Common myeloid progenitor, CD34-positive (primary cell): ENCODE data around the gene AP3D1. TPM values are rescaled to one million over a fixed set of nuclear protein-coding genes. Genes with fewer than 3 reads are reported as not detected.
"Not testable (repeated sequence)": the region's sequence is repeated elsewhere in the genome, so short reads cannot be mapped to it uniquely, and the experiment has no call there.

Source experiments
- CTCF ChIA-PET: fragments of 350-600 bp; sonication (Branson Sonifier 250); formaldehyde crosslinking; loops from one replicate; lab custom pipeline; 2021; ENCODE audit warnings: antibody characterized with exemption; lab: Charles Lee
- POLR2A ChIA-PET: fragments of 350-600 bp; sonication (Branson Sonifier 250); formaldehyde crosslinking; loops from one replicate; lab custom pipeline; 2021; ENCODE audit warnings: antibody characterized with exemption; lab: Charles Lee
- DNase-seq, 3 donors: peaks; one replicate each; pipeline versions ENCODE4 v3.0.0 to v3.0.0-alpha.2; 2013
- H3K27ac ChIP-seq, 2 experiments: 1 replicate in 1 of 2; 2 replicates in 1 of 2; pipeline ENCODE4 v1.7.0; 2013; ENCODE audit warnings: inconsistent platforms in 2 of 2, low read length in 2 of 2, mild to moderate bottlenecking in 2 of 2, low read depth in 1 of 2, moderate library complexity in 1 of 2; ENCODE audit not compliant: severe bottlenecking in 2 of 2, insufficient read depth in 1 of 2, poor library complexity in 1 of 2
- H3K27me3 ChIP-seq, 5 experiments: replicated peaks in 2 of 5; 1 replicate in 3 of 5; 2 replicates in 2 of 5; pipeline versions ENCODE4 v1.6.1 to v1.7.0; 2013; ENCODE audit warnings: low read length in 4 of 5, mild to moderate bottlenecking in 2 of 5, moderate library complexity in 2 of 5, inconsistent platforms in 1 of 5; ENCODE audit not compliant: insufficient read depth in 5 of 5, control insufficient read depth in 4 of 5
- H3K36me3 ChIP-seq, 4 experiments: 1 replicate in 2 of 4; 2 replicates in 2 of 4; pipeline versions ENCODE4 v1.6.1 to v1.7.0; 2013; ENCODE audit warnings: low read length in 3 of 4, control low read depth in 1 of 4, mild to moderate bottlenecking in 1 of 4; ENCODE audit not compliant: control insufficient read depth in 4 of 4, insufficient read depth in 4 of 4
- H3K4me1 ChIP-seq, 4 experiments: 1 replicate in 3 of 4; 2 replicates in 1 of 4; pipeline versions ENCODE4 v1.6.1 to v1.7.1; 2013; ENCODE audit warnings: low read length in 3 of 4, mild to moderate bottlenecking in 3 of 4, control low read depth in 1 of 4, inconsistent platforms in 1 of 4, moderate library complexity in 1 of 4; ENCODE audit not compliant: control insufficient read depth in 4 of 4, insufficient read depth in 4 of 4; ENCODE audit errors: control extremely low read depth in 1 of 4
- H3K4me3 ChIP-seq, 7 experiments: 1 replicate in 4 of 7; 2 replicates in 3 of 7; pipeline versions ENCODE4 v1.5.1 to v1.7.0; 2013; ENCODE audit warnings: mild to moderate bottlenecking in 7 of 7, low read length in 6 of 7, moderate library complexity in 6 of 7, inconsistent platforms in 2 of 7, low read depth in 2 of 7, control low read depth in 1 of 7; ENCODE audit not compliant: insufficient read depth in 4 of 7, control insufficient read depth in 1 of 7; ENCODE audit errors: extremely low read depth in 1 of 7
- H3K9me3 ChIP-seq, 5 experiments: 1 replicate in 4 of 5; 2 replicates in 1 of 5; pipeline versions ENCODE4 v1.6.1 to v1.7.1; 2013; ENCODE audit warnings: low read length in 4 of 5, mild to moderate bottlenecking in 2 of 5, inconsistent platforms in 1 of 5, low read depth in 1 of 5, moderate library complexity in 1 of 5; ENCODE audit not compliant: control insufficient read depth in 4 of 5, insufficient read depth in 2 of 5; ENCODE audit errors: control extremely low read depth in 1 of 5
- WGBS: methylation state at CpG from one replicate; pipeline ENCODE4 v1.1.5; 2013; ENCODE audit not compliant: insufficient coverage; 5-methylcytosine and 5-hydroxymethylcytosine counted together
- polyA plus RNA-seq: library from polyadenylated mRNA; unstranded; fragments of 120-200 nt; gene quantifications from one replicate; pipeline ENCODE4 v1.2.1, GENCODE V29; 2013

AP3D1 gene
- polyA plus RNA-seq, result 49.5 TPM

- CTCF ChIA-PET, result interaction anchor here (1.0 to 1.6 kb wide), 3 partner anchors 18 to 101 kb away, joined by 3 to 5 read pairs (median 4); no protein-coding TSS in a partner anchor
- WGBS, result under 1% methylated on average over 71 of the region's 74 CpGs
- Histone ChIP-seq H3K4me1 (peaks cover 3 to 27% (median 26%) of the 10 kb centered on the region in 4 experiments), H3K27ac (peak within 1 kb of the TSS; percentile 93 to 96), H3K36me3 (peaks cover 0 to 9% (median 2%) of the 10 kb centered on the region in 4 experiments), H3K9me3 (no peaks in the 10 kb centered on the region), H3K27me3 (no peaks in the 10 kb centered on the region), H3K4me3 (peak within 1 kb of the TSS; percentile 78 to 99 (median 91))
- POLR2A ChIA-PET, result interaction anchor here (1.5 kb wide), 1 partner anchor 14 kb away, joined by 3 read pairs; no protein-coding TSS in a partner anchor
- peak; percentile 99 to 100 (median 100) for DNase-seq
These were observed at the start of gene AP3D1 for GRCh38 chr19:2151339-2152229. Gene AP3D1, minus strand, starts transcription at chr19:2151566. Its CDS starts 232 bp downstream, at chr19:2151334.

GRCh38 chr19:2200624-2201294 lies 49.4 kb upstream of the AP3D1 start:
- H3K36me3 ChIP-seq, result peaks cover 0 to 75% (median 41%) of the 10 kb centered on the region in 4 experiments
- H3K27me3 ChIP-seq, H3K27ac ChIP-seq, H3K4me1 ChIP-seq, H3K9me3 ChIP-seq, H3K4me3 ChIP-seq, POLR2A ChIA-PET, CTCF ChIA-PET, DNase-seq: not testable (repeated sequence)
- WGBS, result 96% methylated on average over 49 of the region's 50 CpGs

- CTCF ChIA-PET, result interaction anchor here (1.1 to 2.0 kb wide), 6 partner anchors 10 to 45 kb away, joined by 3 to 9 read pairs (median 6); no protein-coding TSS in a partner anchor
- no peak for DNase-seq
- peaks cover 0 to 77% (median 47%) of the 10 kb centered on the region in 4 experiments for H3K36me3 ChIP-seq
- H3K27me3 ChIP-seq, result no peaks in the 10 kb centered on the region
- WGBS, result 96% methylated on average over 35 of the region's 37 CpGs
- no peak overlapping the region for H3K27ac ChIP-seq
- H3K9me3 ChIP-seq, result no peaks in the 10 kb centered on the region
- no peak overlapping the region for H3K4me3 ChIP-seq
- no peaks in the 10 kb centered on the region for H3K4me1 ChIP-seq
- POLR2A ChIA-PET, result no interaction called here
These were observed 48.7 kb upstream of the AP3D1 start for GRCh38 chr19:2199861-2200623.

GRCh38 chr19:2199215-2199614 lies 47.8 kb upstream of the AP3D1 start:
- WGBS, result 93% methylated on average over 15 of the region's 18 CpGs
- Histone ChIP-seq H3K4me1 (no peaks in the 10 kb centered on the region), H3K27ac (no peak overlapping the region), H3K9me3 (no peaks in the 10 kb centered on the region), H3K36me3 (peaks cover 0 to 80% (median 52%) of the 10 kb centered on the region in 4 experiments), H3K27me3 (no peaks in the 10 kb centered on the region), H3K4me3 (no peak overlapping the region)
- DNase-seq, result peak; percentile 15 to 69 (median 60)
- POLR2A ChIA-PET, result interaction anchor here (0.5 kb wide), 2 partner anchors 55 to 66 kb away, joined by 3 to 4 read pairs; no protein-coding TSS in a partner anchor
- CTCF ChIA-PET, result interaction anchor here (0.7 to 2.0 kb wide), 7 partner anchors 10 to 44 kb away, joined by 3 to 9 read pairs (median 6); no protein-coding TSS in a partner anchor

GRCh38 chr19:2198317-2198716 lies 47.0 kb upstream of the AP3D1 start:
- WGBS, result 96% methylated on average over 14 of the region's 22 CpGs
- CTCF ChIA-PET, result interaction anchor here (1.4 to 2.0 kb wide), 2 partner anchors 40 to 43 kb away, joined by 6 to 9 read pairs; no protein-coding TSS in a partner anchor
- Histone ChIP-seq H3K27me3 (no peaks in the 10 kb centered on the region), H3K27ac (no peak overlapping the region), H3K36me3 (peaks cover 0 to 77% (median 53%) of the 10 kb centered on the region in 4 experiments), H3K4me1 (no peaks in the 10 kb centered on the region), H3K4me3 (no peak overlapping the region), H3K9me3 (no peaks in the 10 kb centered on the region)
- POLR2A ChIA-PET, result no interaction called here
- no peak for DNase-seq

- Histone ChIP-seq H3K9me3 (no peaks in the 10 kb centered on the region), H3K4me3 (no peak overlapping the region), H3K27ac (no peak overlapping the region), H3K36me3 (peaks cover 0 to 78% (median 54%) of the 10 kb centered on the region in 4 experiments), H3K27me3 (no peaks in the 10 kb centered on the region), H3K4me1 (no peaks in the 10 kb centered on the region)
- no peak for DNase-seq
- POLR2A ChIA-PET, result no interaction called here
- CTCF ChIA-PET, result interaction anchor here (1.0 kb wide), 1 partner anchor 10 kb away, joined by 5 read pairs; no protein-coding TSS in a partner anchor
- WGBS, result 96% methylated on average over 15 of the region's 15 CpGs
These were observed 45.9 kb upstream of the AP3D1 start for GRCh38 chr19:2197270-2197669.
